ENCODE results near the gene SLC7A6OS.

DNA sequence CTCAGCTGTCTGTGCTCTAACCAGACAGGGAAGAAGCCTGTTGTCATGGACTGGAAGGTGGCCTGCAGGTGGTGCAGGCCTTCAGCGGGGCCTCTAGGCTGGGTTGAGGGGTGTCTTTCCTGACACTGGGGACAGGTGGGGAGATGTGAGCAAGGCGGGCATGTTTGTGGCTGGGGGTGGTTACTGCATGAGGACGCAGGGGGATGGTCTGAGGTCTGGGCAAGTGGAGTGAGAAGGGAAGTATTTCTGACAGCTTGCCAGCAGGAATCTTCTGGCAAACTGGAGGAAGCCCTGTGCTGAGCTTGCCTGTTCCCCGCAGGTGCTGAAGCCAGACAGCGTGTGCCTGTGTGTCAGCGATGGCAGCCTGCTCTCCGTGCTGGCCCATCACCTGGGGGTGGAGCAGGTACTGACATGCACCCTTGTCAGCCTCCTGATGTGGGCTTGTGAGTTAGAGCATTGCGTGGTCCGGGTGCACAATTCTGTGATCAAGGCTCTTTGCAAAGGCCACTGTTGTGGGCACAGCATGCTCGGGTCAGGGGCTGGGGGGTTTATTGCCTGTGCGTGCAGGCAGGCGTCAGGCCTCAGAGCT, 36.2 kb upstream of the SLC7A6OS start:
- TF ChIP-seq PATZ1 (tag by site-specific recombination; IDR thresholded peaks at IDR 0.05), result no peak
- TF ChIP-seq, protein P1, sequence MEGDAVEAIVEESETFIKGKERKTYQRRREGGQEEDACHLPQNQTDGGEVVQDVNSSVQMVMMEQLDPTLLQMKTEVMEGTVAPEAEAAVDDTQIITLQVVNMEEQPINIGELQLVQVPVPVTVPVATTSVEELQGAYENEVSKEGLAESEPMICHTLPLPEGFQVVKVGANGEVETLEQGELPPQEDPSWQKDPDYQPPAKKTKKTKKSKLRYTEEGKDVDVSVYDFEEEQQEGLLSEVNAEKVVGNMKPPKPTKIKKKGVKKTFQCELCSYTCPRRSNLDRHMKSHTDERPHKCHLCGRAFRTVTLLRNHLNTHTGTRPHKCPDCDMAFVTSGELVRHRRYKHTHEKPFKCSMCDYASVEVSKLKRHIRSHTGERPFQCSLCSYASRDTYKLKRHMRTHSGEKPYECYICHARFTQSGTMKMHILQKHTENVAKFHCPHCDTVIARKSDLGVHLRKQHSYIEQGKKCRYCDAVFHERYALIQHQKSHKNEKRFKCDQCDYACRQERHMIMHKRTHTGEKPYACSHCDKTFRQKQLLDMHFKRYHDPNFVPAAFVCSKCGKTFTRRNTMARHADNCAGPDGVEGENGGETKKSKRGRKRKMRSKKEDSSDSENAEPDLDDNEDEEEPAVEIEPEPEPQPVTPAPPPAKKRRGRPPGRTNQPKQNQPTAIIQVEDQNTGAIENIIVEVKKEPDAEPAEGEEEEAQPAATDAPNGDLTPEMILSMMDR (tag by site-specific recombination; IDR thresholded peaks at IDR 0.05), result no peak
- no peak for TF ChIP-seq ZNF555 (tag by site-specific recombination; conservative IDR thresholded peaks at IDR 0.05)
- TF ChIP-seq PRDM1 (tag by site-specific recombination; IDR thresholded peaks at IDR 0.05), result no peak
- TF ChIP-seq, protein P2, sequence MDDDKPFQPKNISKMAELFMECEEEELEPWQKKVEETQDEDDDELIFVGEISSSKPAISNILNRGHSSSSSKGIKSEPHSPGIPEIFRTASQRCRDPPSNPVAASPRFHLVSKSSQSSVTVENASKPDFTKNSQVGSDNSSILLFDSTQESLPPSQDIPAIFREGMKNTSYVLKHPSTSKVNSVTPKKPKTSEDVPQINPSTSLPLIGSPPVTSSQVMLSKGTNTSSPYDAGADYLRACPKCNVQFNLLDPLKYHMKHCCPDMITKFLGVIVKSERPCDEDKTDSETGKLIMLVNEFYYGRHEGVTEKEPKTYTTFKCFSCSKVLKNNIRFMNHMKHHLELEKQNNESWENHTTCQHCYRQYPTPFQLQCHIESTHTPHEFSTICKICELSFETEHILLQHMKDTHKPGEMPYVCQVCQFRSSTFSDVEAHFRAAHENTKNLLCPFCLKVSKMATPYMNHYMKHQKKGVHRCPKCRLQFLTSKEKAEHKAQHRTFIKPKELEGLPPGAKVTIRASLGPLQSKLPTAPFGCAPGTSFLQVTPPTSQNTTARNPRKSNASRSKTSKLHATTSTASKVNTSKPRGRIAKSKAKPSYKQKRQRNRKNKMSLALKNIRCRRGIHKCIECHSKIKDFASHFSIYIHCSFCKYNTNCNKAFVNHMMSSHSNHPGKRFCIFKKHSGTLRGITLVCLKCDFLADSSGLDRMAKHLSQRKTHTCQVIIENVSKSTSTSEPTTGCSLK (tag by site-specific recombination; IDR thresholded peaks at IDR 0.05), result no peak

All from HEK293 (cell line).